GM19468 (cell line): ENCODE data around the gene CD209.
"Not testable (repeated sequence)": the region's sequence is repeated elsewhere in the genome, so short reads cannot be mapped to it uniquely, and the experiment has no call there.

ENCODE experiments used
- ATAC-seq: cut with Tn5 transposase; IDR thresholded peaks from one replicate; pipeline ENCODE4 v1.9.1; 2021; ENCODE audit warnings: mild to moderate bottlenecking, moderate library complexity, moderate number of reproducible peaks; ENCODE audit not compliant: unreplicated experiment; ENCODE audit errors: extremely low read depth

Gene CD209

DNA sequence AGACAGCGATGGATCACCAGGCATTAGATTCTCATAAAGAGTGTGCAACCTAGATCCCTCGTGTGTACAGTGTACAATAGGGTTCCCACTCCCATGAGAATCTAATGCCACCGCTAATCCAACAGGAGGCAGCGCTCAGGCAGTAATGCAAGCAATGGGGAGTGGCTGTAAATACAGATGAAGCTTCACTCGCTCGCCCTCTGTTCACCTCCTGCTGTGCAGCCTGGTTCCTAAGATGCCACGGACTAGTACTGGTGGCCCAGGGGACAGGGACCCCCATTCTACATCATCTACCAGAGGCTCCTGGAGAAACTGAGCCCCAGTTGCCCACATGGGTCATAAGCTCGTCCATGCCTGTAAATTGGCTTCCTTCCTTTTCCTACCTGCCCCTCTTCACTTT is 23.7 kb upstream of the CD209 start:
- no peak for ATAC-seq

DNA sequence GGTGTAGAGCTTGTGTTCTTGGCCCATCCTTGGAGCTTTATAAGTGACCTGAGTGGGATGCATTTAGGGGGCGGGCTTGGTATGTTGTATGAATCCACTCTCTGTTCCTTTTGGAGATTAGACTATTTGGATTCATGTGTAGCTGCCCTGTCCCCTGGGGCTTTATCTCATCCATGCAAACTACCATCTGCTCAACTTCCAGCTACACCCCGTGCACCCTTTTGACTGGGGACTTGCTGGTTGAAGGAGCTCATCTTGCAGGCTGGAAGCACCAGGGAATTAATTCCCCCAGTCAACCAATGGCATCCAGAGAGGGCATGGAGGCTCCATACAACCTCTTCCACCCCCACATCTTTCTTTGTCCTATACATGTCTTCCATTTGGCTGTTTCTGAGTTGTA is 21.8 kb upstream of the CD209 start:
- ATAC-seq = no peak

DNA sequence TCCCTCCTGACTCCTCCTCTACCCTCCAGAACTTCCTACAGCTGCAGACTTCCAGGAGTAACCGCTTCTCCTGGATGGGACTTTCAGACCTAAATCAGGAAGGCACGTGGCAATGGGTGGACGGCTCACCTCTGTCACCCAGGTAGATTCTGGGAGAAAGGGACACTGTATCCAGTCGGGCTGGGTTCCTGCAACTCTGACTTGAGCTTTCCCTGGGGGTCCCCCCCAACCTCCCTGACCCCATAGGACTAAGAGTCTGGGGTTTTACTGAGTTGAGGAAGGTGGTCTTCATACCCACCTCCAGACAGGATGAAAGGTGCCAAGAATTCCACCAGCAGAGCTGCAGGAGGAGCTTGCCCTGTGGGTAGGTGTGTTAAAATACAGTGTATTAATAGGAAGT is 20.2 kb upstream of the CD209 start:
- no peak for ATAC-seq

DNA sequence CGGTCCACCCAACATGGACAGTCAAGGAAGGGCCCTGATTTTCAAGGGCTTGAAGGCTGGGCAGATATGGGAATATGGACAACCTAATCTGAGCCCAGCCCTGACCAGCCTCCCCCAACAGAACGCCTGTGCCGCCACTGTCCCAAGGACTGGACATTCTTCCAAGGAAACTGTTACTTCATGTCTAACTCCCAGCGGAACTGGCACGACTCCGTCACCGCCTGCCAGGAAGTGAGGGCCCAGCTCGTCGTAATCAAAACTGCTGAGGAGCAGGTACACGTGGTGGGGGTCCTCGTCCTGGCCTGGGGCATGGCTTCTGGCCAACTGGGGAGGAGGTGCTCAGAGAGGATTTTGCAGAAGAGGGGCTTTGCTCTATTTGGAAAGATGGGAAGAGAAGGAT is 19.2 kb upstream of the CD209 start:
- ATAC-seq = no peak

DNA sequence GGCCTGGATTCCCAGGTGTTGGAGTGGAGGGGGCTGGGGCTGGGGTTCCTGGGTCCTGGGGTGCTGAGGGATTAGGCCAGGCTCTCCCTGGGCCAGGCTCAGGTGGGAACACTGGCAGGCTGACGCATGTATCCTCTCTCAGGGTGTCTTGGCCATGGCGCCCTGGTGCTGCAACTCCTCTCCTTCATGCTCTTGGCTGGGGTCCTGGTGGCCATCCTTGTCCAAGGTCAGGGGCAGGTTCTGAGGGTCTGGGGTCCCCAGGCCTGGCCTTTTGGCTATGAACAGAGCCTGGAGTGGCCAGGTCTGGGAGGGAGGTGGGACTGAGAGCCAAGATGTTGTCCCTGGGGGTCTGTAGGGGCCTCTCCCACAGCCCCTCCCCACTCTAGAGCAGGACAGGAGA is 17.7 kb upstream of the CD209 start:
- not testable (repeated sequence) for ATAC-seq

DNA sequence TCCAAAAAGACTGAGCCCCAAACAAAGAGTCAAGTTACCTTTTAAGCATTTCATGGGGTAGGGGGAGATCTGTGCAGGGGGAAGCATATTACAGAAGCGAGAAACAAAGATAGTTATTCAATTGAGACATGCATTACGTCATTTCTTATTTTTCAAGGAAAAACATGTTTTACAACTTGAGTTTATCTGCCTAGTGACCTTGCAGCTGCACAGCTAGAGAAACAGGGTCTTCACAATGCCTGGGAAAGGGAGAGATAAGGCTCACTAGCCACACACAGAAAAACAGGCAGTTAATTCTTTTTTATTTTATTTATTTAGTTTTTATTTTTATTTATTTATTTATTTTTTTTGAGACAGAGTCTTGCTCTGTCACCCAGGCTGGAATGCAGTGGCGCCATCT is 16.8 kb upstream of the CD209 start:
- not testable (repeated sequence) for ATAC-seq

DNA sequence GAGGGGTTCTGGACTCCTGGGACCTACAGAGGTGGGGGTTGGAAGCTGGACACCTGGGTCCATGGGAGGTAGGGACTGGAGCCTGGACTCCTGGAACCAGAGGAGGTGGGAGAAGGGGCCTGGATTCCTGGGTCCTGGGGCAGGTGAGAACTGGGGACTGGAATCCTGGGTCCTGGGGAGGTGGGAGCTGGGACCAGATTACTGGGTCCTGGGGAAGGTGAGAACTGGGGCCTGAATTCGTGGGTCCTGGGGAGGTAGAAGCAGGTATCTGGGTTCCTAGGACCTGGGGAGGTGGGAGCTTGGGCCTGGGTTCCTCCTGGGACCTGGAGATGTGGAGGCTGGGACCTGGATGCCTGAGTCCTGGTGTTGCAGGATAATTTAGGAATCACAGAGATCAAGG is 16.4 kb upstream of the CD209 start:
- ATAC-seq = no peak

DNA sequence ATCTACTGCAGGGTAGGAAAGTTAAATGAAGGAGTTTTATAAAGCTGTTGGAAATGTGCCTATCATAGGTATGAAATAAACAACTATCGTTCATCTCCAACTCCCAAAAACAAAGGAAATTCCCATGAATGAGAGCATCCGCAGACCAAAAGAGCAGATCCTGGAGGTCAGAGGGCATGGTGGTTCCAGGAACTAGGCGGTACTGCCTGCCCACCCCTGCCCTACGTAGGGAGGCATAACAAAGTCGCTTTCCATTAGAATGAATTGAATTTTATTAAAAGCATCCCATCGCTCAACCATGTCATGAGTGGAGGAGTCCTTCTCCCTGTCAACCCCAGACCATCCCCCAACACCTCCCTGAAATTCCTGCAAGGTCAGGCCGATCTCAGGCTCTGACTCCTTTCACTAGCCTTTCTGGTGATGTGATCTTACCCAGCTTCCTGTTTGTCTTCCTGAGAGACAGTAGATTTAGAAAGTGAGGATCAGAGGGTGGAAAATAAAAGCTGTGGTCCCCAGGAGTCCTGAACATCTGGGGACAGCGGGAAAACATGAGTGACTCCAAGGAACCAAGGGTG is 15.5 kb upstream of the CD209 start, which contains the start of gene CLEC4M:
CLEC4M (plus strand) TSS at position 525 of the 575 bp plus-strand sequence; CDS start at position 549, 24 bp downstream.
- ATAC-seq = no peak

DNA sequence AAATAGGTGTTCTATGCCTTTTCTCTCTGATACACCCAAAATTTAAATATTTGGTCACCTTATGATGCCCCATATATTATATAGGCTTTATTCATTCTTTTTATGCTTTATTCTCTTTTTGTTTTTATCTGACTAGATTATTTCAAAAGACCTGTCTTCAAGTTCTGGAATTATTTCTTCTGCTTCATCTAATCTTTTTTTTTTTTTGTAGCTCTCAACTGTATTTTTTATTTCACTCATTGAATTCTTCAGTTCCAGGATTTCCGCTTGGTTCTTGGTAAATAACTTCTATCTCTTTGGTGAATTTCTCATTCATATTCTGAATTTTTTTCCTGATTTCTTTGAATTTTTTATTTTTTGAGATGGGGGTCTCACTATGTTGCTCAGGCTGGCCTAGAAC is 11.8 kb upstream of the CD209 start:
- no peak for ATAC-seq

DNA sequence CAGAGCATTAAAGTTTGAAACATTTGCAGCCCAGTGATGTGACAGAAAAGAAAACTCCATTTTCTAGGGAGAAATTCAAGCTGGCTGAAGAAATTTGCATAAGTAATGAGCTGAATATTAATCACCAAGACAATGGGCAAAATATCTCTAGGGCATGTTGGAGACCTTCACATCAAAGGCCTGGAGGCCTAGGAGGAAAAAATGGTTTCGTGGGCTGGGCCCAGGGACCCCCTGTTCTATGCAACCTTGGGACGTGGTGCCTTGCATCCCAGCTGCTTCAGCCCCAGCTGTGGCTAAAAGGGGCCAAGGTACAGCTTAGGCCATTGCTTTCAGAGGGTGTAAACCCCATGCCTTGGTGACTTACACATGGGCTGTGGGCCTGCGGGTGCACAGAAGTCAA is 10.0 kb upstream of the CD209 start:
- no peak for ATAC-seq

DNA sequence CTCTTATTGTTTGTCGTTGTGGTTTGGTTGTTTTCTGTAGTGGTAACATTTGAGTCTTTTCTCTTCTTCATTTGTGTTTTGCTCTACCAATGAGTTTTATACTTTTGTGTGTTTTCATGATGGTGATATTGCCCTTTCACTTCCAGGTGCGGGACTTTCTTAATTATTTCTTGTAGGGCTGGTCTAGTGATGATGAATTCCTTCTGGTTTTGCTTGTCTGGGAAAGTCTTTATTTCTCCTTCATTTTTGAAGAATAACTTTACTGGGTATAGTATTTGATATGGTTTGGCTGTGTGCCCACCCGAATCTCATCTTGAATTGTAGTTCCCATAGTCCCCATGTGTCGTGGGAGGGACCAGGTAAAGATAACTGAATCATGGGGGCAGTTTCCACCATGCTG is 8.9 kb upstream of the CD209 start:
- ATAC-seq = no peak

DNA sequence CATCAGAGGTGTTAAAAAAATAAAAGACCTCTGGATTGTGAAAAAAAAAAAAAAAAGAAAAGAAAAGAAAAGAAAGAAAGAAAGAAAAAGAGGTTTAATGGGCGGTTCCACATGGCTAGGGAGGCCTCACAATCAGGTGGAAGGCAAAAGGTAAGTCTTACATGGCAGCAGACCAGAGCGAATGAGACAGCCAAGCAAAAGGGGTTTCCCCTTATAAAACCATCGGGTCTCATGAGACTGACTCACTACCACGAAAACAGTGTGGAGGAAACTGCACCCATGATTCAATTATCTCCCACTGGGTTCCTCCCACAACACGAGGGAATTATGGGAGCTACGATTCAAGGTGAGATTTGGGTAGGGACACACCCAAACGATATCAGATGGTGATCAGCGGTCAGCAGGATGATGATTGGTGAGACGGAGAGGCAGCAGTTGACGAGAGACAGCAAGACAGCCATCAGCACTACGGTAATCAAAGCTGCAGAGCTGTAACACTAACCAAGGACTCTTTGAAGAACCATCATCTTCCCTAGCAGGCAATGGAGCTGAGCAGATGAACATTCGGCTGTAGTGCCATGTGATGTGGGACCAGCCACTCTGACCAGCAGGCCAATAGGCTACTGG is 3.9 kb upstream of the CD209 start:
- ATAC-seq = no peak

DNA sequence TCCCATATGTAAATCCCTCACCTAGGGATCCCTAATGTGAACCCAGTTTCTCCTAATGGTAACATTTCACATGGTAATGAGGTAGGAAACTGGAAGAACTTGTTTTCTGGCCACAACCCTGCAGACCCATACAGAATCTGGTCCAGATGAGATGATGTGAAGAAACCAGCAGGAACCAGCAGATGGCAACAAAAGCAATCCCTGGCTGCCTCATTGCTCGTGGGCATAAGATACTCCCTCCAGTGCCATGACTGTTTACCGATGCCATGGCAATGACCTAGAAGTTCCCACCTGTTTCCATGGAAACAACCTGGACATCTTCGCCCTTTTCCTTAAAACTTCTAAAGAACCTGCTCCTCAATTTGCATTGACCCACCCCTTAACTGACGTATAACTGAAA is 1.4 kb upstream of the CD209 start:
- no peak for ATAC-seq

DNA sequence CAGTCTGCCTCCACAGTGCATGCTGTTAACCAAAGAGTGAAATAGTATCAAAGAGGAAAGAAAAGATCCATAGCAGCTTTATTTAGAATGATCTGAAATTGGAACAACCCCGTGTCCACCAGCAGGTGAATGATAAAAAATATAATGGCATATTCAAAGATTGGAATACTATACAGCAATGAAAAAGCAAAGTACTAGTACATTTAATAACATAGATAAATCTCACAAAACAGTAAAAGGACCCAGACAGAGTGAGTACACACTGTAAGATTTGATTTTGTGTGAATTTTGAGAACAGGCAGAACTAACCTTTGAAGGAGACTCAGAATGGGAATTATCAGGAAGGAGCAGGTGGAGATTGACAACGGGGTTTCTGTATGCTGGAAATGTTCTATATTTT is 837 bp upstream of the CD209 start:
- ATAC-seq = no peak

DNA sequence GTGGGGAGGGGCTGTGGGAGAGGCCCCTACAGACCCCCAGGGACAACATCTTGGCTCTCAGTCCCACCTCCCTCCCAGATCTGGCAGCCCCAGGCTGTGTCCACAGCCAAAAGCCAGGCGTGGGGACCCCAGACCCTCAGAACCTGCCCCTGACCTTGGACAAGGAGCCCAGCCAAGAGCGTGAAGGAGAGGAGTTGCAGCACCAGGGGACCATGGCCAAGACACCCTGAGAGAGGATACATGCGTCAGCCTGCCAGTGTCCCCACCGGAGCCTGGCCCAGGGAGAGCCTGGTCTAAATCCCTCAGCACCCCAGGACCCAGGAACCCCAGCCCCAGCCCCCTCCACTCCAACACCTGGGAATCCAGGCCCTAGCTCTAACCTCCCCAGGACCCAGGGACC is 1.0 kb downstream of the CD209 start:
- not testable (repeated sequence) for ATAC-seq

DNA sequence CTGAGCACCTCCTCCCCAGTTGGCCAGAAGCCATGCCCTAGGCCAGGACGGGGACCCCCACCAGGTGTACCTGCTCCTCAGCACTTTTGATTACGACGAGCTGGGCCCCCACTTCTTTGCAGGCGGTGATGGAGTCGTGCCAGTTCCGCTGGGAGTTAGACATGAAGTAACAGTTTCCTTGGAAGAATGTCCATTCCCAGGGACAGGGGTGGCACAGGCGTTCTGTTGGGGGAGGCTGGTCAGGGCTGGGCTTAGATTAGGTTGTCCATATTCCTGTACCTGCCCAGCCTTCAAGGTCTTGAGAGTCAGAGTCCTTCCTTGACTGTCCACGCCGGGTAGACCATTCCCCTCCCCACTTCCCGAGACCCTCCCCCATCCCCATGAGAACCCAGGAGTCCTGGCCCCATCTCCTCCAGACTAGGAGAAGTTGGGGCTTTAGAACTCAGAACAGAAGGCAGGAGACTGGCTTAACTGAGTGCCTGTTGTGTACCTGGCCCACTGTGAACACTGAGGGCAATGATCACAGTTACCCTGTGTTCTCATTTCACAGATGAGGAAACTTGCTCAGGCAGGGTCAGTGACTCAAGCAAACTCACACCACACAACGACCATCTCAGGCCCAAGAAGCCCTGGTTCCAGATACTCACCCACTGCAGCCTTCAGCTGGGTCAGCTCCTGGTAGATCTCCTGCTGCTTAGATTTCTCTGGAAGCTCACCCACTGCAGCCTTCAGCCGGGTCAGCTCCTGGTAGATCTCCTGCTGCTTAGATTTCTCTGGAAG is 2.3 kb downstream of the CD209 start:
- ATAC-seq = no peak

DNA sequence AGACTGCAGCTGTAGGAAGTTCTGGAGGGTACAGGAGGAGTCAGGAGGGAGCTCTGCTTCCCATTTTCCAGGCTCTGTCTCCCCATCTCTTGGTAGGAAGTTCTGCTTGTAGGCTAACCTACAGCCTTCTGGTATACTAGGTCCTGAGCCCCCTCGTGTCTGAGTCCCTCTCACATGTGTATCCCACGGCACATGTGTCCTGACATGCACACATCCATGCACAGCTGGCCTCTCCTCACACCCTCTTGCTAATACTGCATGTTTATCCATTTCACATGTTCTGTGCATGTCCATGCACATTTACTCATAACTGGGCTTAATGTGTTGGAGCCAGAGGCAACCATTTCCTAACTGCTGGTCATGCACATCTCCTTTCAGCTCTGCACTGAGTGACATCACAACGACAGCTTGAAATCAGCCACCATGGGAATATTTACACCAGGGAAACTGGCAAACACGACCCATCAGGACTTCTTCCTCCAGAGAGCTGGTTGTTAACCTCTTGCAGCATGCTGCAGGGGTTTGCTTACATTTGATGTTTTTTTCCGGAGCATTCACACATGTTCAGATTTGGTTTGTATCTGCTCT is 3.0 kb downstream of the CD209 start:
- no peak for ATAC-seq

DNA sequence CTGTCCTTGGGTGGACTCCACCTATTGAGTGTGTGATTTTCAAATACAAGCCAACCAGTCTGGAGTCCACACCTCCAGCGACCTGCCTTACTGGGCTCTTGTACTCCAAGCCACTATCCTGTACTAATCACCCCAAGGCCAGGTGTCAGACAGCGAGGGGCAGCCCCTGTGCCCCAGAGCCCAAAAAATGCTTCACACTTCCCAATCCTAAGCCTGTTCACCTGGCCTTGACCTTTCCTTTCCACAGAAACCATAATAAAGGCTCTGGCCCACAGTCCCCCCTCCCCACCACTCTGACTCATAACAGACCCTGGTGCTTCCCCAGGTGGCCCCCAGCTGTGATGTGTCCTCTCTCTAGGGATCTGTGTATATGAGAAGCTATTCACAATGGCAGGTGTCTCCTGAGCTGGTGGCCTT is 3.9 kb downstream of the CD209 start:
- ATAC-seq = no peak

DNA sequence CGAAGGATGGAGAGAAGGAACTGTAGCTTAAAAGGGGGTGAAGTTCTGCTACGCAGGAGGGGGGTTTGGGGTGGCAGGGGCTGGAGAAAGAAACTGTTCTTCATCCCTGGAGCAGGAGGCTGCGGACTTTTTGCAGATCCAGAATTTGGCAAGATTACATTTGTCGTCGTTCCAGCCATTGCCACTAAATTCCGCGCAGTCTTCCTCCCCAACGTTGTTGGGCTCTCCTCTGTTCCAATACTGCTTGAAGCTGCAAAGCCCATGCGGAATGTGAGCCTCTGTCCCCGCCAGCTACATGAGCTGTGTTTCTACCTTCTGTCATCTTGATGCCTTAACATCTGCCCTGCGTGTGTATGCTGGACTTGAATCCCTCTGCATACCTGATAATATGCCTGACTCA is 4.3 kb downstream of the CD209 start:
- no peak for ATAC-seq

DNA sequence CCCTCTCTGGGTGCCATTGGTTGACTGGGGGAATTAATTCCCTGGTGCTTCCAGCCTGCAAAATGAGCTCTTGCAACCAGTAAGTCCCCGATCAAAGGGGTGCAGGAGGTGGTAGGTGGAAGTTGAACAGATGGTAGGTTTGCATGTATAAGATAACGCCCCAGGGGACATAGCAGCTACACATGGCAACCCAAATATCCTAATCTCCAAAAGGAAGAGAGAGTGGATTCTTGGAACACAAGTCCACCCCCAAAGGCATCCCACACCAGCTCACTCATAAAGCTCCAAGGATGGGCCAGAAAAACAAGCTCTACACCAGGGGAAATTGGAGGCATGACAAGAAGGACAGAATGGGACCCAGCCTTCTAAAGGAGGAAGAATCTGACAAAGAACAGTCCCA is 4.8 kb downstream of the CD209 start:
- ATAC-seq = no peak

DNA sequence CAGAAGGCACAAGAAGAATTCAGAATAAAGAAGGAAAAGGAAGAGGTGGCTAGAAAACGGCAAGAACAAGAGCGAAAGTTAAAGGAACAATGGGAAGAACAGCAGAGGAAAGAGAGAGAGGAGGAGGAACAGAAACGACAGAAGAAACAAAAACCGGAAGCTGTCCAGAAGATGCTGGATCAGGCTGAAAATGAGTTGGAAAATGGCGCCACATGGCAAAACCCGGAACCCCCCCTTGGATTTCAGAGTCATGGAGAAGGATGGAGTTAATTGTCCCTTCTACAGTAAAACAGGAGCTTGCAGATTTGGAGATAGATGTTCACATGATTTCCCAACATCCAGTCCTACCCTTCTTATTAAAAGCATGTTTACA is 6.7 kb downstream of the CD209 start:
- no peak for ATAC-seq
